CD4-positive, alpha-beta T cell treated with Interferon alpha-2 for 1 hour (primary cell): ENCODE measurements around the gene IGF2BP3.

Experiments used
- DNase-seq, 2 donors: peaks; one replicate each; pipeline ENCODE4 v3.0.0-alpha.2; 2020 to 2022

Gene IGF2BP3

DNA sequence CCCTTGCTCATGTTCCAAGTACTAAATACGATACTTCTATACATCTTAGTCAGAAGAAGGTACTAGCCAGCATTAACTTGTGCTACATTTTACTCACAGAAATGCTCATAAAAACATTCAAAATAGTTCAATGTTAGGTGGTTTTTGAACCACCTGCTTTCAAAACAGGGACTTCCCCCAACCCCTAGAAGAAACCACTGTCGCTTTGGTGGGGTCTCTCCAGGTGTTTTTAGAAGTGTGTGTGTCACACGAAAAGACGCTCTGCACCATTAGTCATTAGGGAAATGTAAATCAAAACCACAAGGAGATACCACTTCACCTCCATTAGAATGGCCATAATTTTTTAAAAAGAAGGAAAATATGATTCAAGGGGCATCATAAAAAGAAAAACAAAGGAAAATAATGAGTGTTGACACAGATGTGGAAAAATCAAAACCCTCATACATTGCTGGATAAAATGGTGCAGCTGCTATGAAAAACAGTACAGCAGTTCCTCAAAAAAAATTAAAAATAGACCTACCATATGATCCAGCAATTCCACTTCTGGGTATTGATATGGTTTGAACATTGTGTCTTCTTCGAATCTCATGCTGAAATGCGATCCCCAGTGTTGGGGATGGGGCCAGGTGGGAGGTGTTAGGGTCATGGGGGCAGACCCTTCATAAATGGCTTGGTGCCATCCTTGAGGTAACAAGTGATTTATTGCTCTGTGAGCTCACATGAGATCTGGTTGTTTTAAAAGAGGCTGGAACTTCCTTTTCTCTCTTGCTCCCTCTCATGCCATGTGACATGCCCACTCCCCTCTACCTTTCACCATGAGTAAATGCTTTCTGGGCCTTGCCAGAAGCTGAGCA lies 96.9 kb downstream of the IGF2BP3 start:
- DNase-seq = peak; percentile 22 to 39

DNA sequence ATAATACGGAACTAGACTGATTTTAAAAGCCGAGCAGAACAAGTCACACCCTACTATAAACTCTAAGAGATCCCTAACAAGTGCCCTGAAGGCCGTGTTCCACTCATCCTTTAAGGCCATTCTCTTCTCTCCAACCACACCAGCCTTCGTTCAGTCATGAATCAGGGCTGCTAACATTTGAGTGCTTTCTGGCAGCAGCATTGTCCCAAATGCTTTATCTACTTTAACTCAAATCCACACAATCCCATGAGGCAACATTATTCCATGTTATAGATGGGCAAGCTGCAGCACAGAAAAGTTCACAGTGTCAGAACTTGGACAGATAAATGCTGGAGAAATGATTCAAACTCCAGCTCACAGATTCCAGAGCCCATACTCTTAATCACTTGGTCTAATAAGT lies 97.7 kb downstream of the IGF2BP3 start:
- no peak for DNase-seq

DNA sequence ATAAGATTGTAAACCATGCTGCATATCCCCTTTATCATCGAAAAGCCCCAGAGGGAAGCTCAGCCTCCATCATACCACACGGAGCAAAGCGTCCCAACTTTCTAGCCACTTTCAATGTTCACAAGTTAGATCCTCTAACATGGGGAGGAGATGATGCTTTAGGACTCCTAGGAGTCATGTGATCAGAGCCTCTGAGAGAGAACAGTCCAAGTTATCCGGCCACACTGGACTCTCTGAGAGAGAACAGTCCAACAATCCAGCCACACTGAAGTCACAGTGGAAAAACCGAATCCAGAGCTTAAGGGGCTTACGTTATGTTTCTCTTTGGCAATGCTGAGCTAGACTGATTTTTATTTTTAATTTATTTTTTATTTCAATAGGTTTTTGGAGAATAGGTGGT lies 98.6 kb downstream of the IGF2BP3 start:
- DNase-seq = no peak

DNA sequence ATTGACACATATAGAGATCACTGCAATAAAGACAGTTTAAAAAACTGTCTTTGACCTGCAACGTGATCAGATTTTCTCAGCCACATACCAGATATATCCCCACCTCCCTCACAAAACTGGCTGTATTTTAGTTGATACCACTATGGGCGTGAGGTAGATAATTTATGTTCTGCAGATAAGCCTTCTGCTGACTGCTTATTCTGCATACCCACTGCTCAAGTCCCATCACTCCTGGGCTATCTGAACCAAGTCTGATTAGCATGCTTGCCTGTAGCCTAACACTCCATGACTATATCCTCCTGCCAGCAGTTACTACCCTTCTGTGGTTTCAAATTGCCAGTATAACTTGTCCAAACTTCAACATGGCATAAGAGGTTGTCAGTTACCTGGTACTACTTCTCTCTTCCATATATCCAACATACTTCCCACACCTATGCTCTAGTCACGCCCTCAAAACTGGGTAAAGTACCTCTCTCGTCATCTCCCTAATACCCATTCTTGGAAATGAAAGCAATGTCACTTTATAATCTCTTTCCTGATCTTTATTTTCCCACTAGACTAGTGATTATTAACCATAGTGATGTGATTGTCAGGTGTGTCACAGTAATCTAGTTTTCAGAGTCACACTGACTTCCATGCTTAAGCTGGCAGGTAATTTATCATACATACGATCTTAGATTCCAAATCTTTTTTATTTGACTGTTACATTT lies 100.4 kb downstream of the IGF2BP3 start:
- DNase-seq = no peak

DNA sequence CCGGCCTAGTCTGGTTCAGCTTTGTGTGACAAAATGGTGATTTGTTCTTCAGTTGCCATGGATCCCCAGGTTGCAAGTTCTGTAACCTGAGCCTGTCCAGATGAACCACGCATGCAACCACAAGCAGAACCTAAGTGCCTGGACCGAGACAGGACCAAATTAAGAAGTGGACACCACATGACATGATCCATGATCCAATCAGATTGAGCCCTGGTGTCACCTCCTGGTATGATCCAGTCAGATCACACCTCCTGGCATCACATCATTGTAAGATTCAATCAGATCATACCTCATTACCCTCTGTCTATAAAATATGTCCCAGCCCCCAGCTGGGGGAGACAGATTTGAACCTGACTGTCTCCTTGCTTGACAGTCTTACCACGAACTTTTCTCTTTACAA lies 101.2 kb downstream of the IGF2BP3 start:
- DNase-seq = no peak

DNA sequence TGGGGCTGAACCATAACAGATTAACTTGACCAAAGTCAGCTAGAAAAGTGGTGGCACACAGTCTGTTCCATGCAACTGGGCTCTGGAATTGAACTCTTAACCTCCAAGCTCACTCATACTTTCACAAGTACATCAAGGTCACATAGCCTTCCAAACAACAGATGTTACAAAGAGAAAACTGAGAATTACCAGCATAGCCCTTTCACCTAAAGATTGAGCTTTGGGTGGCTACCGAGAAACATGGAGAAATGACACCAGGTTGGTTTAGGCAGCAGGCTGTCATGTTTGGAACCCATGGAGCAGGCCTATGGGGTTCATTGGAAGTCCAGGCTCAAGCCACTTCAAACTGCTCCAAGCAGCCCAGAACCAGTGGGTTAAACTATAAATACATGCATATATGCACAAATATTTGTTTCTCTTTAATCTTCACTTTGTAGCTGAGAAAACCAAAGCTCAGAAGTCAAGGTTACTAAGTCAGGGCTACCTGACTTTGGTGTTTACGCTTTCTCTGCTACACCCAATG lies 112.1 kb downstream of the IGF2BP3 start:
- DNase-seq = no peak

DNA sequence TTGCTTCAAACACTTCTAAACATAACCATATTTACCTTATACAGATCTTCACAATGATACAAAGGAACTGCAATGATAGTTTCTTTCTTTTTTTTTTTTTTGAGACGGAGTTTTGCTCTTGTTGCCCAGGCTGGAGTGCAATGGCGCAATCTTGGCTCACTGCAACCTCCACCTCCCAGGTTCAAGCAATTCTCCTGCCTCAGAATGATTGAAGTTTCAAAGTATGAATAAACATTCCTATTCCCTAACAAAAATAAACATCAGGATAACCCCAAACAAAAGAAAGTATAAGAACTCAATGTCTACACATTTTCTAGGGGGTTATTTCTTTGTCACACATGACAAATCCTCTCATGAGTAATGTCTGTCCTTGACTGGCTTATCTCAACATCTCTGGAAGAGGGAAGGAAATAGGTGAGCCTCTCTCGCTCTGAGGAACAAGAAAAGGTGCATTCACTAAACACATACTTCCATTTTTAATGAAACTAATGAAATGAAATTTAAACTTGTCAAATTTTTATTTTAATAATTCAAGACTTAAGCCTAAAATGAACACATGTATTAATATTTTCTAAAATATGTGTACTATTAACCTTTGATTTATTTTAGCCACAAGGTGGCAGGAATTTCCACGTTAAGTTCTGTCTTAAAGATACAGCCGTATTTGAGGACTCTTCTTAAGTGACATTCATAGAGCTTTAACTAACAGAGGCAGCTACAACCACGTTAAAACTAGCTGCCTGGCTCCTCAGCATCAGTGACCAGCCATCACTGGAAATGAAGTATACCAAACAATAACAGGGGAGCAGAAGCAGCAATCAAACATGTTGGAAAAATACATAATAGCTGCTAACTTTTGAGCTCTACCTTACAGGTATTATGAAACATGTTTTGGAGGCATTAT lies 112.8 kb downstream of the IGF2BP3 start:
- peak in 1 of 2 donors; percentile 14 for DNase-seq

DNA sequence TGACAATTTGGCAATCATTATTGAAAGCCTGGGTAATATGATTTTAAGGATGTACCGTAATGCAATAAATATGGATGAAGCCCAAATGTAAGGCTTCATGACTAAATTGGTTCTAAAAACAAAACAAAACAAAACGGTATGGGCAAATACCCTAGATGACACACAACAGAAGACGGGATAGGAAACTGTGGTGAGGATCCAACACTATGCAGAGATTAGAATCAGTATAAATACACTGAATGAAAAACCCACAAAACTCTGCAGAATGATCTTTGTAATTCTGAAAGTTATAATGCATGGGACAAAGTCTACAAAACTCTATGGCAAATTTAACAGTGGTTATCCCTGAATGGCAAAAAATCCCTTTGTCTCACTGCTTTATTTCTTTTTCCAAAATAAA lies 113.6 kb downstream of the IGF2BP3 start:
- peak in 1 of 2 donors; percentile 14 for DNase-seq

DNA sequence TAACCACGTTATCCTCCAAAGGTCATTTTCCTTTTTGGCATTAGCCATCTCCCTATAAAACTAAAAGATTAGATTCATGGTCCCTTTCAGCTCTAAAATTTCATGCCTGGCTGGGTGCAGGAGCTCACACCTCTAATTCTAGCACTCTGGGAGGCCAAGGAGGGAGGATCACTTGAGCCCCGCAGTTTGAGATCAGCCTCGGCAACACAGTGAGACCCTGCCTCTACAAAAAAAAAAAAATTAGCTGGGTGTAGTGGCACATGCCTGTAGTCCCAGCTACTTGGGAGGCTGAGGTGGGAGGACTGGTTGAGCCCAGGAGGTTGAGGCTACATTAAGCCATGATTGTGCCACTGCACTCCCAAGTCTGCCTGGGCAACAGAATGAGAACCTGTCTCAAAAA lies 114.1 kb downstream of the IGF2BP3 start:
- no peak for DNase-seq

DNA sequence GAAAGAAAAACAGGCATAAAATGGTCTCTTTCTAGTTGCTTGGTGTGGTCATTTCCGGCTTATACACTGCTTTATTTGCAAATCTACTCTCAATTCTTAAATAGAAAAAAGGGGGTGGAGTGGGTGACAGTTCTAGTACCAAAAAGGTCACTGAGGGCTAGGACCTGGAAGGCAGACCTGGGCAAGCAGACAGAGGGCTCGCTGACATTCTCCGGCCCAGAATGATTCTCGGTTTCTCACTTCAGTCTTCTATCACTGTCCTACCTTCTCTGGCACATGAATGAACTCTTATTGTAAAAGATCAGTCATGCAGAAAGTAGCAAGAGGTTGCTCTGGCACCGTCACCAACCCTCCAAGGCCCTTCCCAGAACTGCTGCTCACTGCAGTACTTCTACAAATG lies 117.1 kb downstream of the IGF2BP3 start:
- DNase-seq = no peak

DNA sequence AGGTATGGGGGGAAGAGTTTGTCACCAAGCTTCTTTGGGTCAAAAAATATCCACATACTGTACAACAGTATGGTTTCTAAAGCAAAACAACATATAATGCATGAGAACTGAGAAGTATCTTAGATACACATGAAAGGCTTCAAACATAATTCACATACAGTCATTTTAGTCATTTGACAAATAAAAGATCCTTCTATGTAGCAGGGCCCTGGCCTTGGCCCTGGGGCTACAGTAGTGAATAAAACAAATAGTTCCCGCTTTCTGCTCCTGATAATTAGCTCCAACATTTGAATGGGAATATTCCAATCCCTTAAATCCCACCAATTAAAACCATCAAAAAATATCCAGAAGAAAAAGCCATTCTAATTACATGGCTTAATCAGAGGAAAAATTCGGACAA lies 119.8 kb downstream of the IGF2BP3 start:
- DNase-seq = no peak

DNA sequence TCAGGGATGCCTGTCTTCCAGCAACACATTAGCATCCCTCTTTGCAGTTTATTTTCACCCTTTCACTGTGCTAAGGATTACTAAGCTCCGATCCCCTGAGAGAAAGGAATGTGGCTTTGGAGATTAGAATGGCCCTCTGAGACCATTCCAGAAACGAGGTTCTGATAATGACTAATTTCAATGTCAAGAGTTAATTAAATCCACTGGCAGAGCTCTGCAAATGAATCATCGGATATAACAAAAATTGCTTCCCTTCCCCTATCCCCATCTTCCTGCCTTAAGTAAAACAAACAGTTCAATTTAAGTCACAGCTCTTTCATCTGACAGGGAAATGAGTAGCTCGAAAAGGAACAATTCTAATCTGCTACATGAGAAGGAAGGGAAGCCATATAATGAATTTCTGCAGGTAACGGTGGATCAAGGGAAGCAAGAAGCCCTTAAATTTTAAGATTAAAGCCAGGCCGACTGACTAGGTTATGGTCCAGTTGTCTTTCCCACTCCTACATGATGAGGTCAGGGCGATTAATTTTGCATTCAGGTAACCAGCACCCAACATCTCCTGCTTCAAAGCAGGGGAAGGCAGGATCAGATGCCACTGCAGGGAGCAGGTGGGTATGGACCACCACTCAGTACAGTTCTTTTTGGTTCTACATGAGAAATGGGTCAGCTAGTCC lies 120.7 kb downstream of the IGF2BP3 start:
- DNase-seq = no peak

DNA sequence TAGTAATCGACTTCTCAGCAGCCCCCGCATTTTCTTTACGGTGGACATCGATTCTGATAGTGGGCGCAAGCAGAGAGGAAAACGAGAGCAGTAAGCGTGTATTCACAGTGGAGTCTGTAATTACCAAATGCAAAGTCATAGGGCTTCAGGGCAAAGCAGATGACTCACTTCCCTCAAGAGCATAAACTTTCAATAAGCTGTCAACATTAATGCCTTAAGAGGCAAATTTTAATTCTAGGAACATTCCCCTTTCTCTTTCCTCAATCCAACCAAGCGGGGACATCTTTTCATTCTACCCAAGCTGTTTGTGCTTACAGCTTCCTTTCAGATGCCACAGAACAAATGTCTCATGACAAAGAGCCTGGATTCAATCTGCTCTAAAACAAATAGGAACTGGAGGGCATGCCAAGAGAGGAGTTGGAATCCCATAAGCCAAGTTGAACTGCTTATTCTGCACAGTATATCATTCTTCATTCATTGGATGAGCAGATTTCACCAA lies 122.6 kb downstream of the IGF2BP3 start:
- no peak for DNase-seq

DNA sequence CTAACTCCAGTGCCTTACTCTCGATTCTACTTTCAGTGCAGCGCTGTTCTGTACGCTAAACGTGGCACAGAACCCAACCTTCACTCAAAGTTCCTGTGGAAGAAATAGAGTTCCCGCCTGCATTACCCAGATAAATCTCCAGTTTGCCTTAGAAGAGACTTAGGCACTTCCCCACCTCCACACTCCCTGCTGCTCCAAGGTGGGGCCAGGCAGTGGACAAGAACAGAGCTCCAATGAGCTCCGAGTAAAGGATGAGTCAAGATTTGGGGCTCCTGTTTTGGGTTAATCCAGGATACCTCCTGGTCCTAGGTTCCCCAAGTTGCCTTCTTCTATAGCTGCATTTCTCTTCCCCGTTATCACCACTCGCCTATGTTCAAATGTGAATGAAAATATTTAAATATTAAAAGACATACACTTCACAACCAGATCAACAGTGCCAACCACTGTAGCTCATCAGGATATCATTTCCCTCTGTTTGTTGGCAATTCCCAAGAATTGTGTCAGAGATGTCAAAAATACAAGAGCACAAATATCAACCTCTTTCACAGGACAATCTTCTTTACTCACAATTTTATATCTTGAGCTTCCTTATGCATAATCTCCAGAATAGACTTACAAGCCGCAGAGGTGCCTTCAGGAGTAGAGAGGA lies 123.1 kb downstream of the IGF2BP3 start:
- no peak for DNase-seq

DNA sequence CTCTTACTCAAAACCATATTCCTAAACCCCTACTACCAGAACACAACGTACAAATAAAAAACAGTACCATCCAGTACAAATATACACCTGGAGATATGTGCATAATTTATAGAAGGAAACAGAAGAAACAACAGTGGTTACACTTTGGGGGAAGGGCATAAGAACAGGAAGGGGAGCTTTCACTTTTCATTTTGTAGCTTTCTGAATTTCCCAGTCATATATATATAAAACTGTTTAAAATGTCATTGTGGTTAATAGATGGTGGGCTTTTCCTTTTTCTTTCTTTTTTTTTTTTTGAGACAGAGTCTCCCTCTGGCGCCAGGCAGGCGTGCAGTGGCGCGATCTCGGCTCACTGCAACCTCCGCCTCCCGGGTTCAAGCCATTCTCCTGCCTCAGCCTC lies 124.0 kb downstream of the IGF2BP3 start:
- DNase-seq = peak in 1 of 2 donors; percentile 43

DNA sequence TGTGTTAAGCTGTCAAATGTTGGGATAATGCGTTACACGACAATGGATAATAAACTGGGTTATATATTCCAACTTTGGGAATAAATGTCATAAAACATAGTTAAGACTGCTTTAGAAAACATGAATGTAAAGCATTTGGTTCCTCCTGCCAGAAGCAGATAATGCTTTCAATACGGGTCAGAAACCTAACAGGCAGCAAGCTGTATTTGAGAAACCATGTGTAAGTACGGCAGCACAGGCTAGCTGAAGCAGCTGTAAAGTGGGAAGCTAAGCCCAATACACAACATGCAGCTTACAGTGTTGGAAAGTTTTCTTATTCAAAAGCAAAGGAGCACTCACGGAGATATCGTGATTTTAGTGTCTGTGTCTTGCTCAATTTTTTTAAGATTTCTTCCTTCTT lies 124.7 kb downstream of the IGF2BP3 start:
- DNase-seq = no peak

DNA sequence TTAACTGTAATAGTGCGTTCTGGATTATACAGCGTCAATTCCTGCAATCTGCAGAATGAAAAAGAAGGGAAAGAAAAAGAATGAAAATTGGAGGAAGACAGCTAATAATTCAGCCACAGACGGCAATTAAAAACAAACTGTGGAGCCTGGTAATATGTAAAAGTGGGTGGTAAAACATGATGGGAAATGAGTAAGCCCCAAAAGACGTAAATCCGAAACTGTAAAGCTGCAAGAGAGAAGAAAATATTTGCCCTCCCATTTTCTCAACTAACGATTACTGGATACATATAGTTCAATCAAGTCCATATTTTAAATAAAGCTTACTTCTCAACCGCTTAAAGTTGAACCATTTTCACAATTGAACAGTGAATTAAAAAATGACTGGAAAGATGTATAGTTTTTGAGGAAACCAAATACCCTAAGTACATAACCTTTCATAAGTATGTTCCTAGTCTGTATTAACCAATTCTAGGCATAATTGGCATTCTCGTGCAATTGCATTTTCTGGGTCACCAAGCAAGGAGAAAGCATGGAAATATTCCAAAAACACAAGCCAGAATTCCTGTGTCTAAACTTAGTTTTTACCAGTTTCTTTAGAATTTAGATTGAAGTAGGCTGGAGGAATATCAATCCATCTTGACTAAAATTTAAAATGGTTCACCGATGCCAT lies 126.3 kb downstream of the IGF2BP3 start:
- DNase-seq = no peak

DNA sequence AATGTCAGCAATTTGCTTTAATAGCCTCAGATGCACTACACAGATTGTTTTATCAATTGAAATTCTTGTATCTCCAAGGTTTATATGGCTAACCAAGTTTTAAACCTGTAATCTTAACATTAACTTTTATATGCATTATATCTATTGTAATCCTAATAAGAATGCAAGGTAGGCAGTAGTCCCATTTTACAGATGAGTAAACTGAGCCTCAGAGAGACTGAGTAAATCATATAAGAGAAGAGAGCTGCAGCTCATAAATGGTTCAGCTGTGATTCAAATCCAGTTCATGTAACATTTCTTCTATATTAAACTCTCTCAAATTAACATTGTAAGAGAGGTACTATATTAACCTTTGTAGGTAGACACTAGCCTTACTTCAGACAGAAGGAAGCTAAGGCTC lies 127.2 kb downstream of the IGF2BP3 start:
- DNase-seq = no peak

DNA sequence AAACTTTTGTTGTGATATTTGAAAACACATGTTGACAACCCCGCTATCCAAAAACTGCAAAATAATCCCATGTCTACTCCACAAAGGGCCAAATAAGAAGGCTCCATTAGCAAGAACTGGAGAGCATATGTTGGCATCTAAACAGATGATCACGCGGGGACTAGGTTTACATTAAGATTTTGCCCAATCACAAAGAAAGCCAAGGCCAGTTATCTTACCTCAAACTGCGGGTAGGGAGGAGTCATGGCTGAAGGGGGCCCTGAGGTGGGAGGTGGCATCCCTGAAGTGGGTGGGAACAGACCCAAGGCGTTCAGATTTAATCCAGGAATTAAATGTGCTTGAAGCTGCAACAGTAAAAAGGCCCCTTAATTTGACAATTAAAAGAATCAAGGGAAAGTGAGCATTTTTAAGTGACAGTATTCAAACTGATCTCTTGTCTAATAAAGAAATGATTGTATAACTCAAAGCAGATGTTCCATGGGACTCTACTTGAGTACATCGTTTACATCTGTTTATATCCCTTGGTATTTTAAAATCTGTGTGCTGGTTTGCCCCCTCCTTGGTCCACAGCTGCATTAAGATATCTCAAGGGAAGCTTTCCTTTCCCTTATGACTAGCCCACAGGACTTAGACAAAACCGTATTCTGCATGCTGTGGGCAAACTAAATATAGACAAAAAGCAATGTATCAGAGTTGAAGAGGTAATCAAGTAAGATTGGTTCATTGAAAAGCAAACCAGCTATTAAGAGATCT lies 128.3 kb downstream of the IGF2BP3 start:
- no peak for DNase-seq

DNA sequence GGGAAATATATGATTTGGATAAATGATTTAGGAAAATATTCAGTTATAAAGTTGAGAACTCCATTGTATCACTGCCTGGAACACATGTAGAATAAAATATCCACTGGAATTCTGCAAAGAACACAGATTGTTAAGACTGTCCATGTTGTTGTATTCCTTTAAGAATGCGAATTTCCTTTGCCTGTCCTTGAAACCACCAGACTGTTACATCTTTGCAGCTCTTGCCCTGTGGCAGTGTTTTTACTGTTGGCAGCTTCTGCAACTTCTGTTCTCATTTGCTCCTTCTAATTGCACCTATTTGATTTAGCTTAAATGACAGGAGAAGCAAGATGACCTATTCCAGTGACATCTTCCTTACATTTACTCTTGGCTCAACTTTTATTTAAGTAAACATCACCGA lies 131.4 kb downstream of the IGF2BP3 start:
- DNase-seq = no peak
